Measurements from ENCODE around the gene PTPRCAP. TPM values are rescaled to one million over a fixed set of nuclear protein-coding genes. Genes with fewer than 3 reads are reported as not detected.

PTPRCAP gene
- total and polyA plus RNA-seq, 10 of the 15 experiments (the other 5 are each of a cell fraction or from before 2014, with no cell fraction given): 4.7 to 266 (median 125) TPM

DNA sequence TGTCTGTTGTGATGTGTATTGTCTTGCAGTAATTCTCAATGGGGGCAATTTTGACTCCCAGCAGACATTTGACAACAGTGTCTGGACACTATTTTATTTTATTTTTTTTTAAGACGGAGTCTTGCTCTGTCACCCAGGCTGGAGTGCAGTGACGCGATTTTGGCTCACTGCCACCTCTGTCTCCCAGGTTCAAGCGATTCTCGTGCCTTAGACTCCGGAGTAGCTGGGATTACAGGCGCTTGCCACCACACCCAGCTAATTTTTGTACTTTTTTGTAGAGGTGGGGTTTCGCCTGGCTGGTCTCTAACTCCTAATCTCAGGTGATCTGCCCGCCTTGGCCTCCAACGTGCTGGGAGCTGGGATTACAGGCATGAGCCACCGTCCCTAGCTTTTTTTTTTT, 7.8 kb downstream of the PTPRCAP start:
- Histone ChIP-seq H3K9ac (ENCODE audit: control insufficient read depth, insufficient read depth, low read length) (no peak overlapping the region), H3K27ac (ENCODE audit: control insufficient read depth, insufficient read depth) (no peak overlapping the region), H3K4me3 (no peak overlapping the region), H3K4me2 (ENCODE audit: control insufficient read depth, insufficient read depth) (peak overlapping the region; percentile 81; the same call in 1 of the 2 replicates), H2AFZ (ENCODE audit: control insufficient read depth, low read depth, low read length) (no peak overlapping the region), H3K4me1 (ENCODE audit: control insufficient read depth, insufficient read depth, low read length) (peaks cover 13% of the 10 kb centered on the region), H3K79me2 (ENCODE audit: control insufficient read depth, insufficient read depth, low read length) (peaks cover 30% of the 10 kb centered on the region), H3K27me3 (replicated peaks in 1 of 2; ENCODE audit: control insufficient read depth in 2 of 2, insufficient read depth in 2 of 2, low read length in 1 of 2) (no peaks in the 10 kb centered on the region), H4K20me1 (ENCODE audit: control insufficient read depth, insufficient read depth) (no peaks in the 10 kb centered on the region), H3K36me3 (ENCODE audit: control insufficient read depth in 2 of 2, insufficient read depth in 2 of 2, low read length in 1 of 2) (peaks cover 6 to 9% of the 10 kb centered on the region in 2 experiments; a peak in 3 of 4 replicates), H3K9me3 (replicated peaks; ENCODE audit: control insufficient read depth, insufficient read depth, low read length) (no peaks in the 10 kb centered on the region)
- ChIA-PET CTCF (no interaction called here), SMC1A (ENCODE audit: uncharacterized antibody, unreplicated experiment) (no interaction called here), RAD21 (ENCODE audit: unreplicated experiment) (no interaction called here), POLR2A (interaction anchor here (0.6 to 4.4 kb wide), 6 partner anchors 9 to 73 kb away, joined by 3 to 28 read pairs (median 14); partner anchors contain the start of genes CORO1B, PPP1CA, PTPRCAP and TBC1D10C)
- no peak for FAIRE-seq
- no peak for ATAC-seq
- TF ChIP-seq, protein P1, sequence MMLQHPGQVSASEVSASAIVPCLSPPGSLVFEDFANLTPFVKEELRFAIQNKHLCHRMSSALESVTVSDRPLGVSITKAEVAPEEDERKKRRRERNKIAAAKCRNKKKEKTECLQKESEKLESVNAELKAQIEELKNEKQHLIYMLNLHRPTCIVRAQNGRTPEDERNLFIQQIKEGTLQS (IDR thresholded peaks at IDR 0.05; ENCODE audit: borderline replicate concordance, extremely low read depth, low read depth, low read length): no peak
- TF ChIP-seq POLR2AphosphoS5 (IDR thresholded peaks at IDR 0.05; ENCODE audit: low read length): peak; percentile 2; the same call in 1 of the 2 replicates
- no TSS peak for BruUV-seq (replicated peaks)
- DNase-seq (ENCODE audit: low read depth, low spot score): no peak
- in situ Hi-C loops (cut with MboI): no loop called here
- intact Hi-C loops (cut with micrococcal nuclease; ENCODE audit: unreplicated experiment): no loop called here
- 95% methylated on average over 11 of the region's 11 CpGs for WGBS (ENCODE audit: insufficient coverage, insufficient replicate concordance, low lambda C conversion rate, missing lambda C conversion rate)

DNA sequence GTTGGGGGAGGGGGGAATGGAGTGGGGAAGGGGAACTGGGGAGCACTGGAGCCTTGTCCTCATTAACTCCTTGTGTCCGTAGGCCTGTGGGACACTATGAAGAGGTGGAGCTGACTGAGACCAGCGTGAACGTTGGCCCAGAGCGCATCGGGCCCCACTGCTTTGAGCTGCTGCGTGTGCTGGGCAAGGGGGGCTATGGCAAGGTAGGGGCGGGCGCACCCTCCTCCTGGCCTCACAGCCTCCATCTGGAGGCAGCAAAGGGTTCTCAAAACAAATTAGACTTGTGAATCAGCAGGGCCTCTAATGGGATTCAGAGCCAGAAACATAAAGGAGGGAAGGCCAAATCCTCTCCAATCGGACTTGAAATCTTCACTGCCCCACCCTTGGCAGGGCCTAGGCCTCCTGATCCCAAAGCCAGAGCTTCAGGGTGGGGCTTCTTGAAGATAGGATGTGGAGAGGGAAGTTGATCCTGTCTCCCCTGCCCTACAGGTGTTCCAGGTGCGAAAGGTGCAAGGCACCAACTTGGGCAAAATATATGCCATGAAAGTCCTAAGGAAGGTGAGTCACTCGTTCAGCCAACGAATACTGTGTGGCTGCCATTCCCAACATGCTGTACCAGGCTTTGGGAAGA, 8.3 kb downstream of the PTPRCAP start:
- DNase-seq (ENCODE audit: low read depth, low spot score): no peak
- in situ Hi-C loops (cut with MboI): no loop called here
- H3K4me3 ChIP-seq: peak overlapping the region; percentile 100
- H3K9ac ChIP-seq (ENCODE audit: control insufficient read depth, insufficient read depth, low read length): peak overlapping the region; percentile 93
- H4K20me1 ChIP-seq (ENCODE audit: control insufficient read depth, insufficient read depth): no peaks in the 10 kb centered on the region
- peaks cover 2 to 5% of the 10 kb centered on the region in 2 experiments; a peak in 3 of 4 replicates for H3K36me3 ChIP-seq (ENCODE audit: control insufficient read depth in 2 of 2, insufficient read depth in 2 of 2, low read length in 1 of 2)
- H3K79me2 ChIP-seq (ENCODE audit: control insufficient read depth, insufficient read depth, low read length): peaks cover 24% of the 10 kb centered on the region
- H2AFZ ChIP-seq (ENCODE audit: control insufficient read depth, low read depth, low read length): no peak overlapping the region
- ATAC-seq: peak; percentile 1; the same call in 2 of the 3 replicates
- TSS peak; percentile 68 for BruUV-seq (replicated peaks)
- no peak for FAIRE-seq
- H3K27me3 ChIP-seq (replicated peaks in 1 of 2; ENCODE audit: control insufficient read depth in 2 of 2, insufficient read depth in 2 of 2, low read length in 1 of 2): no peaks in the 10 kb centered on the region
- ChIA-PET RAD21 (ENCODE audit: unreplicated experiment) (interaction anchor here (1.3 to 2.1 kb wide), 5 partner anchors 8 to 83 kb away, joined by 3 to 8 read pairs (median 5); partner anchors contain the start of genes PTPRCAP and TBC1D10C), POLR2A (interaction anchor here (0.6 to 4.4 kb wide), 15 partner anchors 9 to 76 kb away, joined by 3 to 28 read pairs (median 4); partner anchors contain the start of genes AIP, CORO1B, PPP1CA and PTPRCAP), CTCF (interaction anchor here (1.1 to 1.2 kb wide), 3 partner anchors 8 to 199 kb away, joined by 3 to 4 read pairs (median 3); partner anchors contain the start of genes PPP1CA and PTPRCAP), SMC1A (ENCODE audit: uncharacterized antibody, unreplicated experiment) (interaction anchor here (1.0 to 1.7 kb wide), 2 partner anchors 28 to 30 kb away, joined by 3 to 10 read pairs; partner anchors contain the start of gene PPP1CA)
- H3K9me3 ChIP-seq (replicated peaks; ENCODE audit: control insufficient read depth, insufficient read depth, low read length): no peaks in the 10 kb centered on the region
- WGBS (ENCODE audit: insufficient coverage, insufficient replicate concordance, low lambda C conversion rate, missing lambda C conversion rate): 33% methylated on average over 12 of the region's 12 CpGs
- TF ChIP-seq POLR2AphosphoS5 (IDR thresholded peaks at IDR 0.05; ENCODE audit: low read length): peak; percentile 59; the same call in 1 of the 2 replicates
- no peak for TF ChIP-seq SUZ12 (IDR thresholded peaks at IDR 0.05; ENCODE audit: unreplicated experiment)
- H3K4me1 ChIP-seq (ENCODE audit: control insufficient read depth, insufficient read depth, low read length): peaks cover 7% of the 10 kb centered on the region
- H3K27ac ChIP-seq (ENCODE audit: control insufficient read depth, insufficient read depth): peak overlapping the region; percentile 69
- intact Hi-C loops (cut with micrococcal nuclease; ENCODE audit: unreplicated experiment): no loop called here
- peak overlapping the region; percentile 81 for H3K4me2 ChIP-seq (ENCODE audit: control insufficient read depth, insufficient read depth)

Data from GM12878 (cell line).